WI38 (cell line): Measurements from ENCODE around the gene MRPL51.

Experiments used
- H3K4me3 ChIP-seq: 2 replicates; pipeline ENCODE4 v1.5.1; 2011; ENCODE audit warnings: low read depth, mild to moderate bottlenecking, control low read depth, low read length
- CTCF ChIP-seq: IDR thresholded peaks from 2 replicates; pipeline ENCODE4 v1.5.1; 2012; ENCODE audit warnings: low read depth, mild to moderate bottlenecking, control low read depth, low read length

Gene MRPL51

GRCh38 chr12:6530576-6531260, 37.7 kb upstream of the MRPL51 start:
- TF ChIP-seq CTCF: no peak

GRCh38 chr12:6529291-6529737, 36.3 kb upstream of the MRPL51 start:
- no peak for TF ChIP-seq CTCF
- no peak overlapping the region for H3K4me3 ChIP-seq

More at GRCh38 chr12:6530576-6531260, 37.7 kb upstream of the MRPL51 start:
- H3K4me3 ChIP-seq: no peak overlapping the region

GRCh38 chr12:6528539-6529235, 35.6 kb upstream of the MRPL51 start:
- TF ChIP-seq CTCF: no peak
- no peak overlapping the region for H3K4me3 ChIP-seq

GRCh38 chr12:6527711-6528110, 34.6 kb upstream of the MRPL51 start:
- no peak for TF ChIP-seq CTCF
- H3K4me3 ChIP-seq: no peak overlapping the region

GRCh38 chr12:6526766-6527525, 33.9 kb upstream of the MRPL51 start:
- H3K4me3 ChIP-seq: no peak overlapping the region
- no peak for TF ChIP-seq CTCF

GRCh38 chr12:6526201-6526600, 33.1 kb upstream of the MRPL51 start:
- TF ChIP-seq CTCF: no peak
- no peak overlapping the region for H3K4me3 ChIP-seq
